GM23338 (cell line): Measurements from ENCODE around the gene CCL20. TPM values are rescaled to one million over a fixed set of nuclear protein-coding genes. Genes with fewer than 3 reads are reported as not detected.
A peak's percentile ranks its signal among the peaks of the same experiment; 100 is the strongest.

ENCODE experiments used
- ATAC-seq: fragments of 200-7000 bp; cut with Tn5 transposase; 3 replicates; pipeline ENCODE4 v1.9.1; 2020
- DNase-seq: peaks from one replicate; pipeline ENCODE4 v3.0.0-alpha.2; 2015; ENCODE audit warnings: low spot score
- H2AFZ ChIP-seq: fragments of 200-600 bp; sonication (generic); 2 replicates; pipeline ENCODE4 v1.8.0; 2016; ENCODE audit warnings: antibody characterized with exemption, mild to moderate bottlenecking, moderate library complexity
- H3F3A ChIP-seq: fragments of 200-600 bp; sonication (generic); replicated peaks from 2 replicates; pipeline ENCODE4 v1.8.0; 2017; ENCODE audit warnings: antibody characterized with exemption, mixed run types, low read depth
- H3K27ac ChIP-seq: fragments of 200-600 bp; sonication (generic); 2 replicates; pipeline ENCODE4 v1.6.1; 2016; ENCODE audit warnings: low read depth
- H3K27me3 ChIP-seq: fragments of 200-600 bp; sonication (generic); 2 replicates; pipeline ENCODE4 v1.8.0; 2016; ENCODE audit warnings: mild to moderate bottlenecking, mixed run types, moderate library complexity; ENCODE audit not compliant: insufficient read depth
- H3K36me3 ChIP-seq: fragments of 200-600 bp; sonication (generic); 2 replicates; pipeline ENCODE4 v1.8.0; 2016; ENCODE audit warnings: mild to moderate bottlenecking; ENCODE audit not compliant: insufficient read depth
- H3K4me1 ChIP-seq: fragments of 200-600 bp; sonication (generic); 2 replicates; pipeline ENCODE4 v1.8.0; 2016; ENCODE audit warnings: mild to moderate bottlenecking, moderate library complexity; ENCODE audit not compliant: insufficient read depth
- H3K4me2 ChIP-seq: fragments of 200-600 bp; sonication (generic); 2 replicates; pipeline ENCODE4 v1.7.1; 2017; ENCODE audit warnings: mixed run types
- H3K4me3 ChIP-seq: fragments of 200-600 bp; sonication (generic); 2 replicates; pipeline ENCODE4 v1.6.1; 2016; ENCODE audit warnings: mixed run types
- H3K79me2 ChIP-seq: fragments of 200-600 bp; sonication (generic); replicated peaks from 2 replicates; pipeline ENCODE4 v1.8.0; 2017; ENCODE audit warnings: mild to moderate bottlenecking; ENCODE audit not compliant: insufficient read depth
- H3K9me2 ChIP-seq: fragments of 200-600 bp; sonication (generic); 2 replicates; pipeline ENCODE4 v1.8.0; 2017; ENCODE audit not compliant: insufficient read depth
- H4K20me1 ChIP-seq: fragments of 200-600 bp; sonication (generic); replicated peaks from 2 replicates; pipeline ENCODE4 v1.8.0; 2017; ENCODE audit warnings: mild to moderate bottlenecking; ENCODE audit not compliant: insufficient read depth
- H3K27ac Mint-ChIP-seq: 2 replicates; pipeline ENCODE4 v1.8.0; 2020; ENCODE audit warnings: inconsistent platforms, mild to moderate bottlenecking, moderate library complexity, mixed read lengths
- H3K27me3 Mint-ChIP-seq: 3 replicates; pipeline ENCODE4 v1.8.0; 2022; ENCODE audit warnings: low read depth, mild to moderate bottlenecking, moderate library complexity, mixed read lengths, inconsistent platforms; ENCODE audit not compliant: insufficient read depth, poor library complexity
- H3K36me3 Mint-ChIP-seq: 3 replicates; pipeline ENCODE4 v1.8.0; 2021; ENCODE audit warnings: low read depth, mild to moderate bottlenecking, inconsistent platforms, moderate library complexity, mixed read lengths
- H3K4me1 Mint-ChIP-seq: 3 replicates; pipeline ENCODE4 v1.8.0; 2020; ENCODE audit warnings: mild to moderate bottlenecking, inconsistent platforms, mixed read lengths
- H3K4me3 Mint-ChIP-seq: 3 replicates; pipeline ENCODE4 v1.8.0; 2021; ENCODE audit warnings: moderate library complexity, mild to moderate bottlenecking, inconsistent platforms, mixed read lengths
- H3K9me3 Mint-ChIP-seq: 3 replicates; pipeline ENCODE4 v1.8.0; 2020; ENCODE audit warnings: moderate library complexity, mild to moderate bottlenecking, inconsistent platforms, mixed read lengths
- CREB1 ChIP-seq: fragments of 250-450 bp; sonication (Bioruptor Pico); IDR thresholded peaks from 2 replicates; pipeline ENCODE4 v1.5.0; 2020; ENCODE audit warnings: low read depth, mild to moderate bottlenecking, moderate library complexity
- CTCF ChIP-seq, 2 experiments: fragments of 200-600 bp in 1 of 2; sonication (generic) in 1 of 2; conservative IDR thresholded peaks; 2 replicates each; pipeline versions ENCODE4 v1.5.1 to v1.6.1; 2016 to 2017; ENCODE audit warnings: antibody characterized with exemption in 2 of 2, low read depth in 2 of 2, mild to moderate bottlenecking in 2 of 2, moderate library complexity in 1 of 2
- ETS1 ChIP-seq: IDR thresholded peaks from 2 replicates; pipeline ENCODE4 v1.6.1; 2016; ENCODE audit warnings: antibody characterized with exemption
- EZH2 ChIP-seq: fragments of 200-600 bp; sonication (generic); IDR thresholded peaks from one replicate; pipeline ENCODE4 v1.8.0; 2017; ENCODE audit warnings: antibody characterized with exemption, mild to moderate bottlenecking, low read depth; ENCODE audit not compliant: unreplicated experiment
- EZH2phosphoT487 ChIP-seq: fragments of 200-600 bp; sonication (generic); IDR thresholded peaks from one replicate; pipeline ENCODE4 v1.8.1; 2018; ENCODE audit warnings: antibody characterized with exemption; ENCODE audit not compliant: unreplicated experiment
- JUNB ChIP-seq: IDR thresholded peaks from one replicate; pipeline ENCODE4 v1.6.1; 2016; ENCODE audit warnings: antibody characterized with exemption; ENCODE audit not compliant: unreplicated experiment
- NANOG ChIP-seq: IDR thresholded peaks from 2 replicates; pipeline ENCODE4 v1.6.1; 2016; ENCODE audit warnings: antibody characterized with exemption, borderline replicate concordance
- POLR2AphosphoS5 ChIP-seq: IDR thresholded peaks from 2 replicates; pipeline ENCODE4 v1.6.1; 2016; ENCODE audit warnings: antibody characterized with exemption, low read depth
- STAT1 ChIP-seq: IDR thresholded peaks from one replicate; pipeline ENCODE4 v1.6.1; 2016; ENCODE audit warnings: antibody characterized with exemption; ENCODE audit not compliant: unreplicated experiment
- ZNF114 ChIP-seq: fragments of 250-450 bp; sonication (Bioruptor Pico); IDR thresholded peaks from 2 replicates; pipeline ENCODE4 v1.5.0; 2020; ENCODE audit warnings: mild to moderate bottlenecking, moderate library complexity
- ZNF331 ChIP-seq: fragments of 250-450 bp; sonication (Bioruptor Pico); IDR thresholded peaks from 2 replicates; pipeline ENCODE4 v1.5.0; 2020; ENCODE audit warnings: low read depth, mild to moderate bottlenecking, moderate library complexity
- ZNF462 ChIP-seq: fragments of 250-450 bp; sonication (Bioruptor Pico); IDR thresholded peaks from 2 replicates; pipeline ENCODE4 v1.5.0; 2020; ENCODE audit warnings: mild to moderate bottlenecking, moderate library complexity
- polyA plus RNA-seq: library from polyadenylated mRNA; unstranded; fragments of >200 nt; fragmentation: Nextera tagmentation; extraction: Ambion mirVana; gene quantifications from 2 replicates; pipeline ENCODE4 v1.2.1, GENCODE V29; 2016
- total RNA-seq: library from RNA; depleted of rRNA; stranded (reverse); fragments of >200 nt; shearing (Covaris generic); gene quantifications from 2 replicates; pipeline ENCODE4 v1.2.3, GENCODE V29; 2014
- TF ChIP-seq, protein P1 (sequence below): IDR thresholded peaks from one replicate; pipeline ENCODE4 v1.6.1; 2018; ENCODE audit warnings: antibody characterized with exemption; ENCODE audit not compliant: unreplicated experiment

CCL20 gene
- total and polyA plus RNA-seq, 2 experiments from 2014 or later = not detected

- H3K9me3 Mint-ChIP-seq = no peaks in the 10 kb centered on the region
- no peaks in the 10 kb centered on the region for H3K27me3 ChIP-seq
- no peaks in the 10 kb centered on the region for H3K36me3 ChIP-seq
- TF ChIP-seq STAT1 (no peak), CREB1 (no peak), ZNF462 (no peak), NANOG (no peak), EZH2phosphoT487 (no peak), ZNF331 (CRISPR knock-in tag) (no peak), JUNB (no peak), POLR2AphosphoS5 (no peak), CTCF (conservative IDR thresholded peaks at IDR 0.05; ENCODE audit: low read depth in 2 of 2) (no peak), EZH2 (no peak), ZNF114 (CRISPR knock-in tag) (no peak), ETS1 (no peak)
- TF ChIP-seq, protein P1, sequence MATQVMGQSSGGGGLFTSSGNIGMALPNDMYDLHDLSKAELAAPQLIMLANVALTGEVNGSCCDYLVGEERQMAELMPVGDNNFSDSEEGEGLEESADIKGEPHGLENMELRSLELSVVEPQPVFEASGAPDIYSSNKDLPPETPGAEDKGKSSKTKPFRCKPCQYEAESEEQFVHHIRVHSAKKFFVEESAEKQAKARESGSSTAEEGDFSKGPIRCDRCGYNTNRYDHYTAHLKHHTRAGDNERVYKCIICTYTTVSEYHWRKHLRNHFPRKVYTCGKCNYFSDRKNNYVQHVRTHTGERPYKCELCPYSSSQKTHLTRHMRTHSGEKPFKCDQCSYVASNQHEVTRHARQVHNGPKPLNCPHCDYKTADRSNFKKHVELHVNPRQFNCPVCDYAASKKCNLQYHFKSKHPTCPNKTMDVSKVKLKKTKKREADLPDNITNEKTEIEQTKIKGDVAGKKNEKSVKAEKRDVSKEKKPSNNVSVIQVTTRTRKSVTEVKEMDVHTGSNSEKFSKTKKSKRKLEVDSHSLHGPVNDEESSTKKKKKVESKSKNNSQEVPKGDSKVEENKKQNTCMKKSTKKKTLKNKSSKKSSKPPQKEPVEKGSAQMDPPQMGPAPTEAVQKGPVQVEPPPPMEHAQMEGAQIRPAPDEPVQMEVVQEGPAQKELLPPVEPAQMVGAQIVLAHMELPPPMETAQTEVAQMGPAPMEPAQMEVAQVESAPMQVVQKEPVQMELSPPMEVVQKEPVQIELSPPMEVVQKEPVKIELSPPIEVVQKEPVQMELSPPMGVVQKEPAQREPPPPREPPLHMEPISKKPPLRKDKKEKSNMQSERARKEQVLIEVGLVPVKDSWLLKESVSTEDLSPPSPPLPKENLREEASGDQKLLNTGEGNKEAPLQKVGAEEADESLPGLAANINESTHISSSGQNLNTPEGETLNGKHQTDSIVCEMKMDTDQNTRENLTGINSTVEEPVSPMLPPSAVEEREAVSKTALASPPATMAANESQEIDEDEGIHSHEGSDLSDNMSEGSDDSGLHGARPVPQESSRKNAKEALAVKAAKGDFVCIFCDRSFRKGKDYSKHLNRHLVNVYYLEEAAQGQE = no peak
- no peaks in the 10 kb centered on the region for H3K79me2 ChIP-seq
- H2AFZ ChIP-seq = peak overlapping the region; percentile 66; the same call in 1 of the 2 replicates
- no peaks in the 10 kb centered on the region for H3F3A ChIP-seq
- no peak overlapping the region for H3K4me3 Mint-ChIP-seq
- H3K27ac Mint-ChIP-seq = no peak overlapping the region
- peaks cover 15% of the 10 kb centered on the region; the same call in 1 of the 2 replicates for H3K9me2 ChIP-seq
- no peak for ATAC-seq
- H3K4me1 Mint-ChIP-seq = peaks cover 9% of the 10 kb centered on the region
- no peaks in the 10 kb centered on the region for H4K20me1 ChIP-seq
- peaks cover 2% of the 10 kb centered on the region; the same call in 1 of the 2 replicates for H3K4me1 ChIP-seq
- H3K27ac ChIP-seq = no peak overlapping the region
- H3K27me3 Mint-ChIP-seq = peaks cover 7% of the 10 kb centered on the region
- H3K4me2 ChIP-seq = no peak overlapping the region
- no peaks in the 10 kb centered on the region for H3K36me3 Mint-ChIP-seq
- no peak for DNase-seq
- no peak overlapping the region for H3K4me3 ChIP-seq
Measured at GRCh38 chr2:227853765-227854271, 40.2 kb downstream of the CCL20 start.
